GM23338 (cell line): ENCODE results near the gene CMBL. TPM values are rescaled to one million over a fixed set of nuclear protein-coding genes. Genes with fewer than 3 reads are reported as not detected.
A peak's percentile ranks its signal among the peaks of the same experiment; 100 is the strongest.

Experiments
- ATAC-seq: fragments of 200-7000 bp; cut with Tn5 transposase; 3 replicates; pipeline ENCODE4 v1.9.1; 2020
- DNase-seq: peaks from one replicate; pipeline ENCODE4 v3.0.0-alpha.2; 2015; ENCODE audit warnings: low spot score
- H2AFZ ChIP-seq: fragments of 200-600 bp; sonication (generic); 2 replicates; pipeline ENCODE4 v1.8.0; 2016; ENCODE audit warnings: antibody characterized with exemption, mild to moderate bottlenecking, moderate library complexity
- H3F3A ChIP-seq: fragments of 200-600 bp; sonication (generic); replicated peaks from 2 replicates; pipeline ENCODE4 v1.8.0; 2017; ENCODE audit warnings: antibody characterized with exemption, mixed run types, low read depth
- H3K27ac ChIP-seq: fragments of 200-600 bp; sonication (generic); 2 replicates; pipeline ENCODE4 v1.6.1; 2016; ENCODE audit warnings: low read depth
- H3K27me3 ChIP-seq: fragments of 200-600 bp; sonication (generic); 2 replicates; pipeline ENCODE4 v1.8.0; 2016; ENCODE audit warnings: mild to moderate bottlenecking, mixed run types, moderate library complexity; ENCODE audit not compliant: insufficient read depth
- H3K36me3 ChIP-seq: fragments of 200-600 bp; sonication (generic); 2 replicates; pipeline ENCODE4 v1.8.0; 2016; ENCODE audit warnings: mild to moderate bottlenecking; ENCODE audit not compliant: insufficient read depth
- H3K4me1 ChIP-seq: fragments of 200-600 bp; sonication (generic); 2 replicates; pipeline ENCODE4 v1.8.0; 2016; ENCODE audit warnings: mild to moderate bottlenecking, moderate library complexity; ENCODE audit not compliant: insufficient read depth
- H3K4me2 ChIP-seq: fragments of 200-600 bp; sonication (generic); 2 replicates; pipeline ENCODE4 v1.7.1; 2017; ENCODE audit warnings: mixed run types
- H3K4me3 ChIP-seq: fragments of 200-600 bp; sonication (generic); 2 replicates; pipeline ENCODE4 v1.6.1; 2016; ENCODE audit warnings: mixed run types
- H3K79me2 ChIP-seq: fragments of 200-600 bp; sonication (generic); replicated peaks from 2 replicates; pipeline ENCODE4 v1.8.0; 2017; ENCODE audit warnings: mild to moderate bottlenecking; ENCODE audit not compliant: insufficient read depth
- H3K9me2 ChIP-seq: fragments of 200-600 bp; sonication (generic); 2 replicates; pipeline ENCODE4 v1.8.0; 2017; ENCODE audit not compliant: insufficient read depth
- H4K20me1 ChIP-seq: fragments of 200-600 bp; sonication (generic); replicated peaks from 2 replicates; pipeline ENCODE4 v1.8.0; 2017; ENCODE audit warnings: mild to moderate bottlenecking; ENCODE audit not compliant: insufficient read depth
- H3K27ac Mint-ChIP-seq: 2 replicates; pipeline ENCODE4 v1.8.0; 2020; ENCODE audit warnings: inconsistent platforms, mild to moderate bottlenecking, moderate library complexity, mixed read lengths
- H3K27me3 Mint-ChIP-seq: 3 replicates; pipeline ENCODE4 v1.8.0; 2022; ENCODE audit warnings: low read depth, mild to moderate bottlenecking, moderate library complexity, mixed read lengths, inconsistent platforms; ENCODE audit not compliant: insufficient read depth, poor library complexity
- H3K36me3 Mint-ChIP-seq: 3 replicates; pipeline ENCODE4 v1.8.0; 2021; ENCODE audit warnings: low read depth, mild to moderate bottlenecking, inconsistent platforms, moderate library complexity, mixed read lengths
- H3K4me1 Mint-ChIP-seq: 3 replicates; pipeline ENCODE4 v1.8.0; 2020; ENCODE audit warnings: mild to moderate bottlenecking, inconsistent platforms, mixed read lengths
- H3K4me3 Mint-ChIP-seq: 3 replicates; pipeline ENCODE4 v1.8.0; 2021; ENCODE audit warnings: moderate library complexity, mild to moderate bottlenecking, inconsistent platforms, mixed read lengths
- H3K9me3 Mint-ChIP-seq: 3 replicates; pipeline ENCODE4 v1.8.0; 2020; ENCODE audit warnings: moderate library complexity, mild to moderate bottlenecking, inconsistent platforms, mixed read lengths
- CTCF ChIP-seq, 2 experiments: fragments of 200-600 bp in 1 of 2; sonication (generic) in 1 of 2; conservative IDR thresholded peaks; 2 replicates each; pipeline versions ENCODE4 v1.5.1 to v1.6.1; 2016 to 2017; ENCODE audit warnings: antibody characterized with exemption in 2 of 2, low read depth in 2 of 2, mild to moderate bottlenecking in 2 of 2, moderate library complexity in 1 of 2
- ETS1 ChIP-seq: IDR thresholded peaks from 2 replicates; pipeline ENCODE4 v1.6.1; 2016; ENCODE audit warnings: antibody characterized with exemption
- EZH2 ChIP-seq: fragments of 200-600 bp; sonication (generic); IDR thresholded peaks from one replicate; pipeline ENCODE4 v1.8.0; 2017; ENCODE audit warnings: antibody characterized with exemption, mild to moderate bottlenecking, low read depth; ENCODE audit not compliant: unreplicated experiment
- EZH2phosphoT487 ChIP-seq: fragments of 200-600 bp; sonication (generic); IDR thresholded peaks from one replicate; pipeline ENCODE4 v1.8.1; 2018; ENCODE audit warnings: antibody characterized with exemption; ENCODE audit not compliant: unreplicated experiment
- NANOG ChIP-seq: IDR thresholded peaks from 2 replicates; pipeline ENCODE4 v1.6.1; 2016; ENCODE audit warnings: antibody characterized with exemption, borderline replicate concordance
- ZNF331 ChIP-seq: fragments of 250-450 bp; sonication (Bioruptor Pico); IDR thresholded peaks from 2 replicates; pipeline ENCODE4 v1.5.0; 2020; ENCODE audit warnings: low read depth, mild to moderate bottlenecking, moderate library complexity
- polyA plus RNA-seq: library from polyadenylated mRNA; unstranded; fragments of >200 nt; fragmentation: Nextera tagmentation; extraction: Ambion mirVana; gene quantifications from 2 replicates; pipeline ENCODE4 v1.2.1, GENCODE V29; 2016
- total RNA-seq: library from RNA; depleted of rRNA; stranded (reverse); fragments of >200 nt; shearing (Covaris generic); gene quantifications from 2 replicates; pipeline ENCODE4 v1.2.3, GENCODE V29; 2014

CMBL gene
- total and polyA plus RNA-seq, 2 experiments from 2014 or later = 13.2 to 24.1 TPM

GRCh38 chr5:10235350-10235749 lies 72.4 kb downstream of the CMBL start (continued):
- TF ChIP-seq ETS1 (no peak), EZH2phosphoT487 (no peak), ZNF331 (CRISPR knock-in tag) (no peak), EZH2 (no peak), NANOG (no peak)

GRCh38 chr5:10233505-10233904 lies 74.2 kb downstream of the CMBL start:
- Mint-ChIP-seq H3K36me3 (peaks cover 4% of the 10 kb centered on the region; the same call in 2 of the 3 replicates), H3K9me3 (no peaks in the 10 kb centered on the region), H3K4me3 (no peak overlapping the region), H3K27me3 (peaks cover 2% of the 10 kb centered on the region), H3K27ac (peak overlapping the region; percentile 78), H3K4me1 (peaks cover 7% of the 10 kb centered on the region; the same call in 2 of the 3 replicates)
- H3F3A ChIP-seq = no peaks in the 10 kb centered on the region
- no peak overlapping the region for H3K4me2 ChIP-seq
- peaks cover 4% of the 10 kb centered on the region; the same call in 1 of the 2 replicates for H3K36me3 ChIP-seq
- DNase-seq (peak; percentile 70), ATAC-seq (peak; percentile 51; the same call in 2 of the 3 replicates)
- H3K27ac ChIP-seq = no peak overlapping the region
- H3K9me2 ChIP-seq = no peaks in the 10 kb centered on the region
- no peak overlapping the region for H2AFZ ChIP-seq
- H4K20me1 ChIP-seq = no peaks in the 10 kb centered on the region
- no peaks in the 10 kb centered on the region for H3K4me1 ChIP-seq
- peak; percentile 29 to 68 for TF ChIP-seq CTCF (conservative IDR thresholded peaks at IDR 0.05; ENCODE audit: low read depth in 2 of 2)
- no peak for TF ChIP-seq ETS1
- TF ChIP-seq ZNF331 (CRISPR knock-in tag) = no peak
- H3K4me3 ChIP-seq = no peak overlapping the region
- no peaks in the 10 kb centered on the region for H3K27me3 ChIP-seq
- H3K79me2 ChIP-seq = no peaks in the 10 kb centered on the region

- no peaks in the 10 kb centered on the region for H3K79me2 ChIP-seq
- H3K36me3 ChIP-seq = peaks cover 4% of the 10 kb centered on the region; the same call in 1 of the 2 replicates
- H3K9me2 ChIP-seq = no peaks in the 10 kb centered on the region
- H3K27ac Mint-ChIP-seq = peak overlapping the region; percentile 78; the same call in 1 of the 2 replicates
- H3K27me3 Mint-ChIP-seq = peaks cover 2% of the 10 kb centered on the region
- H4K20me1 ChIP-seq = no peaks in the 10 kb centered on the region
- H3K36me3 Mint-ChIP-seq = peaks cover 4% of the 10 kb centered on the region; the same call in 2 of the 3 replicates
- H3K27me3 ChIP-seq = no peaks in the 10 kb centered on the region
- DNase-seq (no peak), ATAC-seq (no peak)
- no peak overlapping the region for H3K27ac ChIP-seq
- H3F3A ChIP-seq = no peaks in the 10 kb centered on the region
- no peaks in the 10 kb centered on the region for H3K9me3 Mint-ChIP-seq
- no peak overlapping the region for H3K4me3 ChIP-seq
- no peak overlapping the region for H2AFZ ChIP-seq
- H3K4me1 Mint-ChIP-seq = peaks cover 7% of the 10 kb centered on the region; the same call in 2 of the 3 replicates
- no peak overlapping the region for H3K4me3 Mint-ChIP-seq
- H3K4me2 ChIP-seq = no peak overlapping the region
- H3K4me1 ChIP-seq = no peaks in the 10 kb centered on the region
- TF ChIP-seq EZH2phosphoT487 (no peak), CTCF (conservative IDR thresholded peaks at IDR 0.05; ENCODE audit: low read depth in 2 of 2) (no peak)
Measured at GRCh38 chr5:10233011-10233410, 74.7 kb downstream of the CMBL start.
